ENCODE results near the gene HABP4. TPM values are rescaled to one million over a fixed set of nuclear protein-coding genes. Genes with fewer than 3 reads are reported as not detected.

HABP4 gene
- total RNA-seq, 3 donors from 2014 or later (not counting 1 experiment from before 2014, with no cell fraction given): 3.0 to 3.9 (median 3.6) TPM

- Histone ChIP-seq H3K27ac (ENCODE audit: low read length) (no peak overlapping the region), H3K9me3 (ENCODE audit: control insufficient read depth, insufficient read depth, low read length) (no peaks in the 10 kb centered on the region)
Measured at GRCh38 chr9:96450613-96451528, 902 bp downstream of the HABP4 start.

GRCh38 chr9:96453625-96454024 is 3.7 kb downstream of the HABP4 start:
- peaks cover 6 to 25% of the 10 kb centered on the region in 2 donors for H3K4me1 Mint-ChIP-seq
- WGBS (ENCODE audit: insufficient coverage): 88% methylated on average over 2 of the region's 2 CpGs
- H3K27ac Mint-ChIP-seq: no peak overlapping the region
- Histone ChIP-seq H3K4me1 (ENCODE audit: control insufficient read depth, insufficient read depth, low read length) (peaks cover 15% of the 10 kb centered on the region), H3K9me3 (ENCODE audit: control insufficient read depth, insufficient read depth, low read length) (no peaks in the 10 kb centered on the region), H3K27me3 (ENCODE audit: control insufficient read depth, insufficient read depth, low read length) (no peaks in the 10 kb centered on the region), H3K36me3 (ENCODE audit: control insufficient read depth, insufficient read depth, low read length) (no peaks in the 10 kb centered on the region), H3K27ac (ENCODE audit: low read length) (no peak overlapping the region), H3K4me3 (ENCODE audit: low read length) (no peak overlapping the region)
- H3K27me3 Mint-ChIP-seq (ENCODE audit: low read depth in 2 of 2): peaks cover 10% of the 10 kb centered on the region in 2 donors
- DNase-seq (peak in 1 of 2 donors; percentile 30), ATAC-seq (no peak)
- no peaks in the 10 kb centered on the region for H3K36me3 Mint-ChIP-seq
- no peaks in the 10 kb centered on the region for H3K9me3 Mint-ChIP-seq
- intact Hi-C loops (cut with micrococcal nuclease): loop anchor here (10.0 kb wide), 1 partner anchor 201 kb away; the partner anchor contains the start of gene PRXL2C
- no peak overlapping the region for H3K4me3 Mint-ChIP-seq
- TF ChIP-seq CTCF (IDR thresholded peaks at IDR 0.05): no peak

More at GRCh38 chr9:96450613-96451528, 902 bp downstream of the HABP4 start:
- H3K4me3 ChIP-seq (ENCODE audit: low read length): peak overlapping the region; percentile 70
- intact Hi-C loops (cut with micrococcal nuclease): loop anchor here (10.0 kb wide), 1 partner anchor 204 kb away; the partner anchor contains the start of gene PRXL2C
- no peaks in the 10 kb centered on the region for H3K36me3 ChIP-seq (ENCODE audit: control insufficient read depth, insufficient read depth, low read length)
- H3K27me3 ChIP-seq (ENCODE audit: control insufficient read depth, insufficient read depth, low read length): no peaks in the 10 kb centered on the region
- peaks cover 15% of the 10 kb centered on the region for H3K4me1 ChIP-seq (ENCODE audit: control insufficient read depth, insufficient read depth, low read length)
- Mint-ChIP-seq H3K4me1 (peaks cover 6 to 25% of the 10 kb centered on the region in 2 donors), H3K27me3 (ENCODE audit: low read depth in 2 of 2) (peaks cover 14 to 26% of the 10 kb centered on the region in 2 donors), H3K9me3 (no peaks in the 10 kb centered on the region), H3K4me3 (peak overlapping the region; percentile 90), H3K36me3 (no peaks in the 10 kb centered on the region), H3K27ac (peak overlapping the region in 1 of 2 donors; percentile 71)
- ATAC-seq: no peak
- no peak for TF ChIP-seq CTCF (IDR thresholded peaks at IDR 0.05)
- peak in 1 of 2 donors; percentile 74 for DNase-seq
- WGBS (ENCODE audit: insufficient coverage): under 1% methylated on average over 58 of the region's 63 CpGs

DNA sequence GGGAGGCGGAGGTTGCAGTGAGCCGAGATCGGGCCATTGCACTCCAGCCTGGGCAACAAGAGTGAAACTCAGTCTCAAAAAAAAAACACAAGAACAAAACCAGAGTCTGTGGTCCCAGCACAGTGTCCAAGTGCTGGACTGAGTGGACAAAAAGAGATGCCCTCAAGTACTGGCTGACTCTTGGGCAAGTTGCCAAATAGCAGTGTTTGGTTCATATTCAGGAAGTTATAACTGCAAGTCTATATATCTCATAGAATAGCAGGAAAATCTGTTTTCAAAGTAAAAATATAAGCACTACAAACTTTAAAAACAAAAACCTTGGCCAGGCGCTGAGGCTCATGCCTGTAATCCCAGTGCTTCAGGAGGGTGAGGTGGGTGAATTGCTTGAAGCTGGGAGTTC is 7.3 kb downstream of the HABP4 start:
- H3K27ac ChIP-seq (ENCODE audit: low read length): no peak overlapping the region
- Mint-ChIP-seq H3K36me3 (peaks cover 6% of the 10 kb centered on the region), H3K27me3 (ENCODE audit: low read depth in 2 of 2) (peaks cover 0 to 6% of the 10 kb centered on the region in 2 donors), H3K4me3 (no peak overlapping the region), H3K27ac (no peak overlapping the region), H3K9me3 (no peaks in the 10 kb centered on the region), H3K4me1 (peaks cover 0 to 4% of the 10 kb centered on the region in 2 donors)
- H3K27me3 ChIP-seq (ENCODE audit: control insufficient read depth, insufficient read depth, low read length): no peaks in the 10 kb centered on the region
- ATAC-seq: no peak
- WGBS (ENCODE audit: insufficient coverage): 98% methylated on average over 4 of the region's 4 CpGs
- H3K9me3 ChIP-seq (ENCODE audit: control insufficient read depth, insufficient read depth, low read length): no peaks in the 10 kb centered on the region
- H3K36me3 ChIP-seq (ENCODE audit: control insufficient read depth, insufficient read depth, low read length): no peaks in the 10 kb centered on the region
- no peak for TF ChIP-seq CTCF (IDR thresholded peaks at IDR 0.05)
- H3K4me1 ChIP-seq (ENCODE audit: control insufficient read depth, insufficient read depth, low read length): no peaks in the 10 kb centered on the region
- intact Hi-C loops (cut with micrococcal nuclease): loop anchor here (10.0 kb wide), 1 partner anchor 198 kb away; the partner anchor contains the start of gene PRXL2C
- H3K4me3 ChIP-seq (ENCODE audit: low read length): no peak overlapping the region
- no peak for DNase-seq
